Spinal cord (tissue), 10 donors: ENCODE data around the gene NOX4. TPM values are rescaled to one million over a fixed set of nuclear protein-coding genes. Genes with fewer than 3 reads are reported as not detected.
A peak's percentile ranks its signal among the peaks of the same experiment; 100 is the strongest.

ENCODE experiments used
- DNase-seq, 6 donors: peaks; one replicate each; pipeline versions ENCODE4 v3.0.0 to v3.0.0-alpha.2; 2013 to 2015; ENCODE audit warnings: low spot score in 6 of 6, low read depth in 4 of 6
- H3K27ac ChIP-seq: one replicate; pipeline ENCODE4 v1.5.1; 2013; ENCODE audit warnings: low read depth, low read length, control low read depth
- H3K27me3 ChIP-seq: one replicate; pipeline ENCODE4 v1.6.1; 2013; ENCODE audit warnings: low read length; ENCODE audit not compliant: control insufficient read depth, insufficient read depth
- H3K36me3 ChIP-seq: one replicate; pipeline ENCODE4 v1.6.1; 2013; ENCODE audit warnings: low read length; ENCODE audit not compliant: control insufficient read depth, insufficient read depth
- H3K4me1 ChIP-seq: one replicate; pipeline ENCODE4 v1.6.1; 2013; ENCODE audit warnings: low read length; ENCODE audit not compliant: control insufficient read depth, insufficient read depth
- H3K4me3 ChIP-seq: one replicate; pipeline ENCODE4 v1.5.1; 2013; ENCODE audit warnings: low read depth, low read length, control low read depth
- H3K9me3 ChIP-seq: one replicate; pipeline ENCODE4 v1.6.1; 2013; ENCODE audit warnings: low read length; ENCODE audit not compliant: control insufficient read depth, insufficient read depth
- WGBS: methylation state at CpG from one replicate; pipeline ENCODE4 v1.1.5; 2013; ENCODE audit warnings: missing lambda C conversion rate; ENCODE audit not compliant: insufficient coverage; 5-methylcytosine and 5-hydroxymethylcytosine counted together
- polyA plus RNA-seq, 2 donors: library from polyadenylated mRNA; unstranded; fragments of 120-200 nt; gene quantifications; one replicate each; pipeline ENCODE4 v1.2.1, GENCODE V29; 2013; ENCODE audit not compliant: insufficient read length in 2 of 2
- total RNA-seq, 2 donors: library from RNA; depleted of rRNA in 1 of 2; stranded (reverse); fragments of 120-200 nt in 1 of 2; fragments of >200 nt in 1 of 2; gene quantifications; one replicate each; pipeline versions ENCODE4 v1.2.3 to v1.2.4, GENCODE V29; 2013 to 2014
- donor health status: healthy.

The NOX4 gene
- total and polyA plus RNA-seq, 4 donors = 1.7 to 4.7 (median 2.8) TPM

GRCh38 chr11:89487016-89487415 lies 4.2 kb downstream of the NOX4 start:
- no peak overlapping the region for H3K4me3 ChIP-seq
- DNase-seq = no peak
- no CpG with 5 or more reads among the region's 3 CpGs for WGBS
- peaks cover 6% of the 10 kb centered on the region for H3K4me1 ChIP-seq
- H3K36me3 ChIP-seq = no peaks in the 10 kb centered on the region
- H3K27me3 ChIP-seq = no peaks in the 10 kb centered on the region
- no peak overlapping the region for H3K27ac ChIP-seq
- no peaks in the 10 kb centered on the region for H3K9me3 ChIP-seq

GRCh38 chr11:89484896-89485295 lies 6.3 kb downstream of the NOX4 start:
- Histone ChIP-seq H3K36me3 (no peaks in the 10 kb centered on the region), H3K4me1 (no peaks in the 10 kb centered on the region), H3K4me3 (no peak overlapping the region), H3K27me3 (no peaks in the 10 kb centered on the region), H3K27ac (no peak overlapping the region), H3K9me3 (no peaks in the 10 kb centered on the region)
- DNase-seq = no peak

DNA sequence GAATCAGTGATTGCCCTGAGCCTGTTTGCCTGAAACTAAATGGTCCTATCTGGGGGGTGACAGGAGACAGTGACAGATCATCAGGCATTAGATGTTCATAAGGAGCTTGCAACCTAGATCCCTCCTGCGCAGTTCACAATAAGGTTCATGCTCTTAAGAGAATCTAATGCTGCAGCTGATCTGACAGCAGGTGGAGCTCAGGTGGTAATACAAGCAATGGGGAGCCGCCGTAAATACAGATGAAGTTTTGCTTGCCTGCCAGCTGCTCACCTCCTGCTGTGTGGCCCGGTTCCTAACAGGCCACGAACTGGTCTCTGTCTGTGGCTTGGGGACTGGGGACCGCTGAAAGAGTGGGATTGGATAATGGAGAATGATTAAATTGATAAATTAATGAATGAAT lies 14.0 kb downstream of the NOX4 start:
- Histone ChIP-seq H3K4me3 (no peak overlapping the region), H3K27me3 (no peaks in the 10 kb centered on the region), H3K9me3 (no peaks in the 10 kb centered on the region), H3K27ac (no peak overlapping the region), H3K36me3 (no peaks in the 10 kb centered on the region), H3K4me1 (no peaks in the 10 kb centered on the region)
- WGBS = 58% methylated on average over 5 of the region's 6 CpGs
- DNase-seq = no peak

GRCh38 chr11:89463266-89463780 lies 27.9 kb downstream of the NOX4 start:
- DNase-seq = no peak
- Histone ChIP-seq H3K27me3 (no peaks in the 10 kb centered on the region), H3K4me3 (no peak overlapping the region), H3K27ac (no peak overlapping the region), H3K36me3 (no peaks in the 10 kb centered on the region), H3K4me1 (no peaks in the 10 kb centered on the region), H3K9me3 (no peaks in the 10 kb centered on the region)
- WGBS = no CpG with 5 or more reads among the region's 1 CpG

DNA sequence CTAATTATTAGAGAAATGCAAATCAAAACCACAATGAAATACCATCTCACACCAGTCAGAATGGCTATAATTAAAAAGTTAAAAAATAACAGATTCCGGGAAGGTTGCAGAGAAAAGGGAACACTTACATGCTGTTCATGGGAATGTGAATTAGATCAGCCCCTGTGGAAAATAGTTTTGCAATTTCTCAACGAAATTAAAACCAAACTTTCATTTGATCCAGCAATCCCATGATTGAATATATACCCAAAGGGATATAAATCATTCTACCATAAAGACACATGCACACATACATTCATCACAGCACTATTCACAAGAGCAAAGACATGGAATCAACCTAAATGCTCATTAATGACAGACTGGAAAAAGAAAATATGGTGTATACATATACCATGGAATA lies 32.5 kb downstream of the NOX4 start:
- no peaks in the 10 kb centered on the region for H3K9me3 ChIP-seq
- no peak overlapping the region for H3K27ac ChIP-seq
- DNase-seq = no peak
- no peaks in the 10 kb centered on the region for H3K27me3 ChIP-seq
- no peak overlapping the region for H3K4me3 ChIP-seq
- H3K4me1 ChIP-seq = no peaks in the 10 kb centered on the region
- WGBS = no CpG with 5 or more reads among the region's 2 CpGs
- H3K36me3 ChIP-seq = no peaks in the 10 kb centered on the region

GRCh38 chr11:89457190-89457589 lies 34.0 kb downstream of the NOX4 start:
- Histone ChIP-seq H3K27me3 (no peaks in the 10 kb centered on the region), H3K36me3 (no peaks in the 10 kb centered on the region), H3K9me3 (no peaks in the 10 kb centered on the region), H3K27ac (no peak overlapping the region), H3K4me1 (no peaks in the 10 kb centered on the region), H3K4me3 (no peak overlapping the region)
- DNase-seq = no peak
- WGBS = 92% methylated on average over 4 of the region's 4 CpGs

GRCh38 chr11:89456681-89457080 lies 34.5 kb downstream of the NOX4 start:
- no peaks in the 10 kb centered on the region for H3K27me3 ChIP-seq
- 100% methylated on average over 2 of the region's 2 CpGs for WGBS

GRCh38 chr11:89452780-89453179 lies 38.4 kb downstream of the NOX4 start:
- Histone ChIP-seq H3K27me3 (no peaks in the 10 kb centered on the region), H3K36me3 (no peaks in the 10 kb centered on the region), H3K27ac (no peak overlapping the region), H3K4me3 (no peak overlapping the region), H3K4me1 (no peaks in the 10 kb centered on the region), H3K9me3 (no peaks in the 10 kb centered on the region)
- DNase-seq = no peak
- 57% methylated on average over 2 of the region's 3 CpGs for WGBS

More at GRCh38 chr11:89456681-89457080, 34.5 kb downstream of the NOX4 start:
- Histone ChIP-seq H3K36me3 (no peaks in the 10 kb centered on the region), H3K4me1 (no peaks in the 10 kb centered on the region), H3K4me3 (no peak overlapping the region), H3K9me3 (no peaks in the 10 kb centered on the region), H3K27ac (no peak overlapping the region)
- no peak for DNase-seq

DNA sequence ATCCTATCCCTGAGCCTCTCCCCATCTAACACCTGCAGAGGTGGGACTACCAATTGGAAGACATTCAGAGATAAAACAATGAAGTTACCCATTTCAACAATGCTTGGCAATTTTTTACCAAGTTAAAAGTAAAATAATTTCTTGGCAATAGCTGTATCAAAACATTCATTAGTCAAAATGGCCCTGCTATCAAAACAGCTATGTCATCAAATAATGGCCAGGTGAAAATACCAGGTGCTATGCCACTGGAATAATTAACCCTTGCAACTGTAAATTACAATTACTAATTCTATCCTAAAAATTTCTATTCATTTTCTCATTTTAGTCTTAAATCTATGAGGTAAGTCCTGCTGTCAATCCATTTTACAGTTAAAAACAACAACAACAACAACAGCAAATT lies 43.3 kb downstream of the NOX4 start:
- no peak overlapping the region for H3K4me3 ChIP-seq
- DNase-seq = no peak
- no peaks in the 10 kb centered on the region for H3K4me1 ChIP-seq
- no peak overlapping the region for H3K27ac ChIP-seq
- peaks cover 2% of the 10 kb centered on the region for H3K9me3 ChIP-seq
- no peaks in the 10 kb centered on the region for H3K36me3 ChIP-seq
- no peaks in the 10 kb centered on the region for H3K27me3 ChIP-seq

DNA sequence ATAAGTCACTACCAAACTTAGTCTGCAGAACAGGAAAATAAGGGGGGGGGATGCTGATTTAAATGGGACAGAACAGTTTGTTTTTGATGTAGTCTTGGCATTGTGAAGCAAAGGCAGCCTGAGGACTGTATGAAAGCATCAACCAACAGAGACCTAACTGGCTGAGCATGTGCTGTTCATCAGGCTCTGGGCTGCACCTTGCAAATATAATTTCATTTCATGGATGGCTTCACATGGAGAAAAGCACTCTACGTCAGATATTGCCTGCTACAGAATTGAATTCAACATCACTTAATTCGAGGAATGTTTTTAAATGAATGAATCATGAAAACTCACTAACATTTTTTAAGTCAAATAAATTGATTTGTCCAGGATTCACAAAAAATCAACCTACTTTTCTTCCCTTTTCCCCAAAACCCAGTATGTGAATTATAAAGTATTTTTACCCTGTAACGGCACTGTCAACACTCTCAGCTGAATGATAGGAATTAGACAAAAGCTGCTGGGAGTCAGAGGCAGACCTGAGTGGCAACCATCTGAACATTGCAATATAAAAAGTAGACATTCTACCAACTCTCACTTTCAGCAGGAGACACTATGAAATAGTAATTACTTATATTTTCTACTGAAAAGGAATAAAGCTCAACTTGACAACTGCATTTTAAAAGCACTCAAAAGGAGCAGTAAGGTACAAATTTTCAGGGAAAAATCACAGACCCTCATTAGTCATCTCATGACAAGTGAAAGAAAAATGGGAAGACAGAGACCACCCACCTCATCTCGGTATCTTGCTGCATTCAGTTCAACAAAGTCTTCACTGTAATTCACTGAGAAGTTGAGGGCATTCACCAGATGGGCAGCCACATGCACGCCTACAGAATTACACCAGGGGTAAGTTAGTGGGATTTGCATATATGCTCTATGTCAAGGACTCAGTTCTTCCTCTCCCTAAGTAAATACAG lies 47.5 kb downstream of the NOX4 start:
- no CpG with 5 or more reads among the region's 5 CpGs for WGBS
- Histone ChIP-seq H3K27me3 (no peaks in the 10 kb centered on the region), H3K4me1 (no peaks in the 10 kb centered on the region), H3K36me3 (no peaks in the 10 kb centered on the region), H3K4me3 (no peak overlapping the region), H3K27ac (no peak overlapping the region), H3K9me3 (peaks cover 2% of the 10 kb centered on the region)
- peak in 2 of 6 donors; percentile 29 to 32 for DNase-seq
